G401 (cell line): ENCODE results near the gene TIGD4. TPM values are rescaled to one million over a fixed set of nuclear protein-coding genes. Genes with fewer than 3 reads are reported as not detected.
"Not testable (repeated sequence)": the region's sequence is repeated elsewhere in the genome, so short reads cannot be mapped to it uniquely, and the experiment has no call there.

ENCODE experiments used
- DNase-seq: peaks from one replicate; pipeline ENCODE4 v3.0.0-alpha.2; 2015; ENCODE audit warnings: low spot score
- in situ Hi-C: cut with HindIII; loops from 2 replicates; pipeline ENCODE4 v1.10.0; 2016; ENCODE audit warnings: low sequenced_read_pairs, mixed read lengths
- total RNA-seq: library from RNA; depleted of rRNA; stranded (reverse); fragments of >200 nt; shearing (Covaris generic); gene quantifications from 2 replicates; pipeline ENCODE4 v1.2.3, GENCODE V29; 2014

Gene TIGD4
- total RNA-seq, 1 experiment from 2014 or later: 0.85 TPM

- in situ Hi-C loops: no loop called here
- no peak for DNase-seq
These were observed 6.4 kb upstream of the TIGD4 start for GRCh38 chr4:152785639-152786615.

GRCh38 chr4:152784490-152785350 is 5.2 kb upstream of the TIGD4 start:
- no peak for DNase-seq
- in situ Hi-C loops: no loop called here

- no peak for DNase-seq
- in situ Hi-C loops: no loop called here
These were observed 793 bp upstream of the TIGD4 start for GRCh38 chr4:152780267-152780778.

- in situ Hi-C loops: no loop called here
- peak; percentile 58 for DNase-seq
These were observed 646 bp downstream of the TIGD4 start for GRCh38 chr4:152778656-152779512.

- in situ Hi-C loops: no loop called here
- no peak for DNase-seq
These were observed 2.0 kb downstream of the TIGD4 start for GRCh38 chr4:152777488-152777887.

- in situ Hi-C loops: no loop called here
- no peak for DNase-seq
These were observed 3.2 kb downstream of the TIGD4 start for GRCh38 chr4:152776352-152776751.

GRCh38 chr4:152773953-152774352 is 5.6 kb downstream of the TIGD4 start:
- DNase-seq: no peak
- in situ Hi-C loops: no loop called here

- DNase-seq: no peak
- in situ Hi-C loops: no loop called here
These were observed 6.2 kb downstream of the TIGD4 start for GRCh38 chr4:152773339-152773738.

GRCh38 chr4:152771741-152772533 is 7.6 kb downstream of the TIGD4 start:
- in situ Hi-C loops: no loop called here

GRCh38 chr4:152765069-152765737 is 14.3 kb downstream of the TIGD4 start:
- DNase-seq, in situ Hi-C loops: not testable (repeated sequence)

More at GRCh38 chr4:152771741-152772533, 7.6 kb downstream of the TIGD4 start:
- DNase-seq: no peak

- in situ Hi-C loops: no loop called here
- no peak for DNase-seq
These were observed 15.7 kb downstream of the TIGD4 start for GRCh38 chr4:152763796-152764195.

- in situ Hi-C loops: no loop called here
These were observed 30.9 kb downstream of the TIGD4 start for GRCh38 chr4:152748619-152749018.

GRCh38 chr4:152747444-152747843 is 32.1 kb downstream of the TIGD4 start:
- DNase-seq: no peak
- in situ Hi-C loops: no loop called here

More at GRCh38 chr4:152748619-152749018, 30.9 kb downstream of the TIGD4 start:
- no peak for DNase-seq

- in situ Hi-C loops: no loop called here
- no peak for DNase-seq
These were observed 40.7 kb downstream of the TIGD4 start for GRCh38 chr4:152738827-152739226.

- DNase-seq: no peak
- in situ Hi-C loops: no loop called here
These were observed 43.6 kb downstream of the TIGD4 start for GRCh38 chr4:152735906-152736305.

GRCh38 chr4:152735396-152735859 is 44.1 kb downstream of the TIGD4 start:
- peak; percentile 25 for DNase-seq

GRCh38 chr4:152734699-152735050 is 44.9 kb downstream of the TIGD4 start:
- no peak for DNase-seq
- in situ Hi-C loops: no loop called here

More at GRCh38 chr4:152735396-152735859, 44.1 kb downstream of the TIGD4 start:
- in situ Hi-C loops: no loop called here
